Stomach (tissue), 9 donors: ENCODE results near the gene CRACR2B. TPM values are rescaled to one million over a fixed set of nuclear protein-coding genes. Genes with fewer than 3 reads are reported as not detected.

Experiments used
- DNase-seq, 2 donors: peaks; one replicate each; pipeline versions ENCODE4 v3.0.0 to v3.0.0-alpha.2; 2013 to 2019
- H3K27ac ChIP-seq, 5 donors: fragments of 200-600 bp in 4 of 5; sonication (generic) in 4 of 5; one replicate each; pipeline ENCODE4 v1.5.1; 2013 to 2019; ENCODE audit warnings: mild to moderate bottlenecking in 1 of 5, moderate library complexity in 1 of 5
- H3K27me3 ChIP-seq, 3 donors: fragments of 200-600 bp; sonication (generic); one replicate each; pipeline ENCODE4 v1.5.1; 2017 to 2019; ENCODE audit warnings: mixed run types in 1 of 3
- H3K36me3 ChIP-seq, 4 donors: fragments of 200-600 bp; sonication (generic); 1 replicate in 3 of 4; 2 replicates in 1 of 4; pipeline ENCODE4 v1.5.1; 2016 to 2019
- H3K4me1 ChIP-seq, 4 donors: fragments of 200-600 bp; sonication (generic); one replicate each; pipeline ENCODE4 v1.5.1; 2016 to 2019
- H3K4me3 ChIP-seq, 4 donors: fragments of 200-600 bp; sonication (generic) in 3 of 4; one replicate each; pipeline ENCODE4 v1.5.1; 2016 to 2019; ENCODE audit warnings: mild to moderate bottlenecking in 1 of 4
- H3K9me3 ChIP-seq, 4 donors: fragments of 200-600 bp; sonication (generic); one replicate each; pipeline ENCODE4 v1.5.1; 2016 to 2019
- EP300 ChIP-seq: sonication (generic); formaldehyde crosslinking; IDR thresholded peaks from one replicate; pipeline ENCODE4 v1.6.1; 2017; ENCODE audit warnings: antibody characterized with exemption
- POLR2A ChIP-seq, 4 donors: fragments of 450-650 bp; IDR thresholded peaks; one replicate each; pipeline ENCODE4 v1.6.1; 2016; ENCODE audit warnings: antibody characterized with exemption in 4 of 4, control low read depth in 2 of 4, mild to moderate bottlenecking in 1 of 4, moderate library complexity in 1 of 4
- POLR2AphosphoS5 ChIP-seq, 3 donors: sonication (generic); formaldehyde crosslinking; IDR thresholded peaks; one replicate each; pipeline ENCODE4 v1.6.1; 2016; ENCODE audit warnings: antibody characterized with exemption in 3 of 3
- WGBS, 5 donors: extraction: QIAGEN DNeasy Blood & Tissue Kit in 3 of 5; methylation state at CpG; one replicate each; pipeline versions ENCODE4 v1.1.5 to v1.1.7; 2013 to 2018; 5-methylcytosine and 5-hydroxymethylcytosine counted together
- intact Hi-C: fragments of 100-400 bp; cut with DNase I; formaldehyde crosslinking; loops from one replicate; pipeline ENCODE4 v1.15.1; 2023; ENCODE audit warnings: low total_unique reads
- polyA plus RNA-seq, 3 donors: library from polyadenylated mRNA; stranded (reverse); fragments of 200-250 nt; gene quantifications; one replicate each; pipeline ENCODE4 v1.2.3, GENCODE V29; 2013
- total RNA-seq, 5 donors: library from RNA; depleted of rRNA; stranded (reverse); fragments of >200 nt; gene quantifications; one replicate each; pipeline versions ENCODE4 v1.1.0 to v1.2.3, GENCODE V29; 2014 to 2016
- TF ChIP-seq, protein P1 (sequence below), 7 experiments: fragments of 450-650 bp in 4 of 7; fragments of 200-600 bp in 3 of 7; sonication (generic) in 3 of 7; IDR thresholded peaks; one replicate each; pipeline ENCODE4 v1.5.1; 2016 to 2019; ENCODE audit warnings: antibody characterized with exemption in 7 of 7, control low read depth in 2 of 7, mild to moderate bottlenecking in 1 of 7
- donor health status: healthy with polysubstance abuse.
- donor health status: Bipolar disorder and iron deficiency.
- donor health status: healthy.

CRACR2B gene
- total and polyA plus RNA-seq, 8 donors: 12.7 to 556 (median 126) TPM

GRCh38 chr11:836274-836673 lies 8.6 kb downstream of the CRACR2B start:
- intact Hi-C loops: no loop called here
- no peak for DNase-seq
- Histone ChIP-seq H3K27me3 (peaks cover 0 to 14% (median 4%) of the 10 kb centered on the region in 3 donors), H3K9me3 (no peaks in the 10 kb centered on the region), H3K4me3 (no peak overlapping the region), H3K27ac (peak overlapping the region in 4 of 5 donors; percentile 4 to 98 (median 91)), H3K36me3 (peaks cover 41 to 55% (median 50%) of the 10 kb centered on the region in 4 donors), H3K4me1 (peaks cover 64 to 96% (median 92%) of the 10 kb centered on the region in 4 donors)
- 85 to 89% (median 87%) methylated on average over 10 to 14 of the region's 14 CpGs for WGBS, 5 donors
- TF ChIP-seq POLR2AphosphoS5 (IDR thresholded peaks at IDR 0.05) (no peak), EP300 (no peak), POLR2A (IDR thresholded peaks at IDR 0.05) (no peak)
- TF ChIP-seq, protein P1, sequence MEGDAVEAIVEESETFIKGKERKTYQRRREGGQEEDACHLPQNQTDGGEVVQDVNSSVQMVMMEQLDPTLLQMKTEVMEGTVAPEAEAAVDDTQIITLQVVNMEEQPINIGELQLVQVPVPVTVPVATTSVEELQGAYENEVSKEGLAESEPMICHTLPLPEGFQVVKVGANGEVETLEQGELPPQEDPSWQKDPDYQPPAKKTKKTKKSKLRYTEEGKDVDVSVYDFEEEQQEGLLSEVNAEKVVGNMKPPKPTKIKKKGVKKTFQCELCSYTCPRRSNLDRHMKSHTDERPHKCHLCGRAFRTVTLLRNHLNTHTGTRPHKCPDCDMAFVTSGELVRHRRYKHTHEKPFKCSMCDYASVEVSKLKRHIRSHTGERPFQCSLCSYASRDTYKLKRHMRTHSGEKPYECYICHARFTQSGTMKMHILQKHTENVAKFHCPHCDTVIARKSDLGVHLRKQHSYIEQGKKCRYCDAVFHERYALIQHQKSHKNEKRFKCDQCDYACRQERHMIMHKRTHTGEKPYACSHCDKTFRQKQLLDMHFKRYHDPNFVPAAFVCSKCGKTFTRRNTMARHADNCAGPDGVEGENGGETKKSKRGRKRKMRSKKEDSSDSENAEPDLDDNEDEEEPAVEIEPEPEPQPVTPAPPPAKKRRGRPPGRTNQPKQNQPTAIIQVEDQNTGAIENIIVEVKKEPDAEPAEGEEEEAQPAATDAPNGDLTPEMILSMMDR (IDR thresholded peaks at IDR 0.05): no peak

- TF ChIP-seq POLR2AphosphoS5 (IDR thresholded peaks at IDR 0.05): no peak
- peak overlapping the region in 3 of 5 donors; percentile 91 to 98 (median 91) for H3K27ac ChIP-seq
- no peaks in the 10 kb centered on the region for H3K9me3 ChIP-seq
- intact Hi-C loops: no loop called here
- DNase-seq: no peak
- H3K4me3 ChIP-seq: no peak overlapping the region
- H3K27me3 ChIP-seq: peaks cover 0 to 10% (median 0%) of the 10 kb centered on the region in 3 donors
- peaks cover 41 to 55% (median 50%) of the 10 kb centered on the region in 4 donors for H3K36me3 ChIP-seq
- WGBS, 5 donors: 79 to 89% (median 82%) methylated on average over 7 to 9 of the region's 9 CpGs; no CpG with 5 or more reads in 1 of the 5 donors
- peaks cover 63 to 96% (median 92%) of the 10 kb centered on the region in 4 donors for H3K4me1 ChIP-seq
Measured at GRCh38 chr11:836700-837099, 9.0 kb downstream of the CRACR2B start.

GRCh38 chr11:837189-837989 lies 9.7 kb downstream of the CRACR2B start:
- 70 to 80% (median 77%) methylated on average over 10 to 22 of the region's 22 CpGs for WGBS, 5 donors
- H3K36me3 ChIP-seq: peaks cover 41 to 55% (median 50%) of the 10 kb centered on the region in 4 donors
- H3K27ac ChIP-seq: peak overlapping the region in 3 of 5 donors; percentile 91 to 98 (median 91)
- no peaks in the 10 kb centered on the region for H3K9me3 ChIP-seq
- intact Hi-C loops: no loop called here
- peaks cover 60 to 91% (median 88%) of the 10 kb centered on the region in 4 donors for H3K4me1 ChIP-seq
- DNase-seq: no peak
- H3K4me3 ChIP-seq: no peak overlapping the region
- H3K27me3 ChIP-seq: peaks cover 0 to 3% (median 0%) of the 10 kb centered on the region in 3 donors
- TF ChIP-seq EP300 (no peak), POLR2AphosphoS5 (IDR thresholded peaks at IDR 0.05) (no peak), POLR2A (IDR thresholded peaks at IDR 0.05) (no peak)
- TF ChIP-seq, protein P1 (IDR thresholded peaks at IDR 0.05): no peak

GRCh38 chr11:837990-838307 lies 10.2 kb downstream of the CRACR2B start:
- no peak for DNase-seq
- Histone ChIP-seq H3K9me3 (no peaks in the 10 kb centered on the region), H3K36me3 (peaks cover 41 to 55% (median 50%) of the 10 kb centered on the region in 4 donors), H3K4me1 (peaks cover 59 to 90% (median 88%) of the 10 kb centered on the region in 4 donors), H3K4me3 (no peak overlapping the region), H3K27me3 (no peaks in the 10 kb centered on the region), H3K27ac (peak overlapping the region in 3 of 5 donors; percentile 91 to 98 (median 91))
- 40 to 76% (median 63%) methylated on average over 2 to 8 of the region's 8 CpGs for WGBS, 5 donors
- TF ChIP-seq, protein P1 (IDR thresholded peaks at IDR 0.05): no peak
- TF ChIP-seq POLR2A (IDR thresholded peaks at IDR 0.05) (no peak), EP300 (no peak), POLR2AphosphoS5 (IDR thresholded peaks at IDR 0.05) (no peak)
- intact Hi-C loops: no loop called here
